ENCODE measurements around the gene PRDM16.
A peak's percentile ranks its signal among the peaks of the same experiment; 100 is the strongest.

PRDM16 gene

DNA sequence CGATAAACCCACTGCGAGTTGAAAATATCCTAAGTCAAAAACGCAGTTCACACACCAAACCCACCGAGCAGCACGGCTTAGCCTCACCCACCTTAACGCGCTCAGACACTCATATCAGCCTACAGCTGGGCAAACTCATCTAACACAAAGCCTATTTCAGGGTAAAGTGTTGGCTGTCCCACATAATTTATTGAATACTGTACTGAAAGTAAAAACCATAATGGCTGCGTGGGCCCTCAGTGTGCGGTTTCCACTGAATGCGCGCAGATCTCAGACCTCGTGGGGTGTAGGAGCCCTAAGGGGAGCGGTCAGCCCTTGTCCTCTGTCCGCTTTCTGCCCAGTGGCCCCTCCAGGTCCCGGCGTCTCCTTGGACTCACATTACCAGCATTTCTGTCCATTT lies 227.8 kb downstream of the PRDM16 start:
- Histone ChIP-seq H4K8ac (ENCODE audit: low read depth, low read length) (no peak overlapping the region), H2AK5ac (ENCODE audit: low read depth, low read length) (no peak overlapping the region), H2BK5ac (ENCODE audit: low read length) (no peak overlapping the region), H3K18ac (ENCODE audit: low read length) (no peak overlapping the region), H2BK15ac (ENCODE audit: low read length) (no peak overlapping the region), H3K23ac (ENCODE audit: low read depth, low read length, poor library complexity) (no peak overlapping the region), H3K79me1 (ENCODE audit: low read depth, low read length) (peaks cover 2% of the 10 kb centered on the region), H3K4me3 (ENCODE audit: low read length in 2 of 2) (no peak overlapping the region), H2BK120ac (ENCODE audit: low read depth, low read length) (no peak overlapping the region), H3K4me2 (ENCODE audit: insufficient read depth, low read length, poor library complexity, severe bottlenecking) (no peak overlapping the region), H3K9ac (ENCODE audit: low read depth, low read length, poor library complexity) (no peak overlapping the region), H3K9me3 (replicated peaks in 1 of 2; ENCODE audit: control insufficient read depth in 2 of 2, insufficient read depth in 1 of 2, low read depth in 1 of 2, low read length in 2 of 2) (peaks cover 0 to 2% of the 10 kb centered on the region in 2 donors), H3K14ac (ENCODE audit: low read length) (no peak overlapping the region), H3K27ac (replicated peaks; ENCODE audit: low read length) (no peak overlapping the region), H3K4ac (ENCODE audit: low read length) (no peak overlapping the region), H2AFZ (ENCODE audit: low read length) (no peak overlapping the region), H3K27me3 (ENCODE audit: control insufficient read depth in 3 of 3, insufficient read depth in 3 of 3, low read depth in 1 of 3, low read length in 3 of 3) (peaks cover 0 to 46% (median 0%) of the 10 kb centered on the region in 3 experiments), H4K91ac (ENCODE audit: low read depth, low read length, poor library complexity) (no peak overlapping the region), H3K36me3 (replicated peaks in 1 of 2; ENCODE audit: control insufficient read depth in 2 of 2, insufficient read depth in 2 of 2, low read length in 2 of 2) (no peaks in the 10 kb centered on the region), H3K4me1 (ENCODE audit: control insufficient read depth in 2 of 2, insufficient read depth in 1 of 2, low read depth in 1 of 2, low read length in 2 of 2) (no peaks in the 10 kb centered on the region), H2BK12ac (ENCODE audit: low read length) (no peak overlapping the region)
- no CpG with 5 or more reads among the region's 16 CpGs for WGBS, 2 donors (ENCODE audit: extremely low coverage in 2 of 2, insufficient read length in 2 of 2, insufficient replicate concordance in 1 of 2)
- no peak for DNase-seq (ENCODE audit: low spot score)

DNA sequence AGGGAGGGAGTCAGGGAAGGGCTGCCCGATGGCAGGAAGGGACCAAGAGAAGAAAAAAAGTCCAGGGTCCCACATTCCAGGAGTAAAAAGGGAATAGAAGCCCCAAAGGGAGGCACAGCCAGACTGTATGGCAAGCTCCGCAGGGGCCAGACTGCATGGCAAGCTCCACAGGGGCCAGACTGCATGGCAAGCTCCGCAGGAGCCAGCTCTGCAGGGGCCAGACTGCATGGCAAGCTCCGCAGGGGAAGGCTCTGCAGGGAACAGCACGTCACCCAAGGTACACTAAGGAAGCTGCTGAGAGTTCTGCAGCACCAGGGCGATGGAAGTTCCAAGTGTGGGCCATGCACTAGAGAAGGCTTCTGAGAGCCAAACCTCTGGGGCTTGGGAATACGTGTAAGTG lies 228.8 kb downstream of the PRDM16 start:
- H3K4me1 ChIP-seq (ENCODE audit: control insufficient read depth in 2 of 2, insufficient read depth in 1 of 2, low read depth in 1 of 2, low read length in 2 of 2): peaks cover 0 to 1% of the 10 kb centered on the region in 2 donors
- H3K27ac ChIP-seq (replicated peaks; ENCODE audit: low read length): no peak overlapping the region
- no peak overlapping the region for H4K8ac ChIP-seq (ENCODE audit: low read depth, low read length)
- no peak overlapping the region for H4K91ac ChIP-seq (ENCODE audit: low read depth, low read length, poor library complexity)
- H3K4me3 ChIP-seq (ENCODE audit: low read length in 2 of 2): no peak overlapping the region
- H3K23ac ChIP-seq (ENCODE audit: low read depth, low read length, poor library complexity): no peak overlapping the region
- H3K27me3 ChIP-seq (ENCODE audit: control insufficient read depth in 3 of 3, insufficient read depth in 3 of 3, low read depth in 1 of 3, low read length in 3 of 3): peaks cover 0 to 41% (median 1%) of the 10 kb centered on the region in 3 experiments
- H3K18ac ChIP-seq (ENCODE audit: low read length): no peak overlapping the region
- no peak overlapping the region for H3K14ac ChIP-seq (ENCODE audit: low read length)
- peaks cover 2% of the 10 kb centered on the region for H3K79me1 ChIP-seq (ENCODE audit: low read depth, low read length)
- no peak overlapping the region for H2BK12ac ChIP-seq (ENCODE audit: low read length)
- H2AK5ac ChIP-seq (ENCODE audit: low read depth, low read length): no peak overlapping the region
- H3K9me3 ChIP-seq (replicated peaks in 1 of 2; ENCODE audit: control insufficient read depth in 2 of 2, insufficient read depth in 1 of 2, low read depth in 1 of 2, low read length in 2 of 2): peaks cover 0 to 3% of the 10 kb centered on the region in 2 donors
- no CpG with 5 or more reads among the region's 7 CpGs for WGBS, 2 donors (ENCODE audit: extremely low coverage in 2 of 2, insufficient read length in 2 of 2, insufficient replicate concordance in 1 of 2)
- no peak overlapping the region for H2BK120ac ChIP-seq (ENCODE audit: low read depth, low read length)
- DNase-seq (ENCODE audit: low spot score): no peak
- no peaks in the 10 kb centered on the region for H3K36me3 ChIP-seq (replicated peaks in 1 of 2; ENCODE audit: control insufficient read depth in 2 of 2, insufficient read depth in 2 of 2, low read length in 2 of 2)
- no peak overlapping the region for H3K4me2 ChIP-seq (ENCODE audit: insufficient read depth, low read length, poor library complexity, severe bottlenecking)
- no peak overlapping the region for H3K4ac ChIP-seq (ENCODE audit: low read length)
- no peak overlapping the region for H3K9ac ChIP-seq (ENCODE audit: low read depth, low read length, poor library complexity)
- H2AFZ ChIP-seq (ENCODE audit: low read length): no peak overlapping the region
- no peak overlapping the region for H2BK15ac ChIP-seq (ENCODE audit: low read length)
- no peak overlapping the region for H2BK5ac ChIP-seq (ENCODE audit: low read length)

DNA sequence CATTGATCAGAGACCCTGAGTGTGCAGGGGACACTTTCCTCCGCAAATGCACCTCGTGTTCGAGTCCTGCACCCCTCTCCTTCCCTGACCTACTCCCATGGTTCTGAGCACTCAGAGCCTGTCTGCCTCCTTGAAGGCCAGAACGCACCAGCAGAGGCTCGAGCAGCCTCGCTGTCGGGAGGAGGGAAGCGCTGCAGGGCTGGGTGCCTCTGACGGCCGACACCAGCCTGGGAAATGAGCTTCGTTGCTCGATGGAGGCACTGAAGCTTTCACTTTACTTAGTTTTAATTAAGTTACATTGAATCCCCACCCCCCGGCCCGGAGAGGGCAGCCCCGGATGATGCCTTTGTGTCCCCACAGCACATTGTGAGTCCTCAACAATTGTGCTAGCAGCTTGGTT lies 229.2 kb downstream of the PRDM16 start:
- WGBS, 2 donors (ENCODE audit: extremely low coverage in 2 of 2, insufficient read length in 2 of 2, insufficient replicate concordance in 1 of 2): no CpG with 5 or more reads among the region's 15 CpGs

DNA sequence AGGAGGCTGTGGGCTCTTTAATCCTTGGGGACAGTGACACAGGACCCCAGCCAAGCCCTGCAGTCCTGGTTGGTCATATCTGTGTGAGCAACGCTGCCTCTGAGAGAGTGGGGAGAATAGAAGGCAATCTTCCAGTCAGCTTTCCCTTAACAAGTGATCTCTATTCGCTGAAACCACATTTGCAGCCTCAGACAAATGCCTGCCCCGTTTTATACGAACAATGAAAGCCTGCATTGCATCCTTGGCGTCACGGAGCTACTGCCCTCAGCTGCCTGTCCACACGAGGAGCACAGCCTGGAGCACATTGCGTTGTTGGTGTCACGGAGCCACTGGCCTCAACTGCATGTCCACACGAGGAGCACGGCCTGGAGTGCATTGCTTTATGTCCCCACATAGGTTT lies 235.2 kb downstream of the PRDM16 start:
- H2BK15ac ChIP-seq (ENCODE audit: low read length): no peak overlapping the region
- no peak overlapping the region for H3K4ac ChIP-seq (ENCODE audit: low read length)
- no peak overlapping the region for H3K27ac ChIP-seq (replicated peaks; ENCODE audit: low read length)
- H3K9ac ChIP-seq (ENCODE audit: low read depth, low read length, poor library complexity): no peak overlapping the region
- no peak overlapping the region for H3K4me2 ChIP-seq (ENCODE audit: insufficient read depth, low read length, poor library complexity, severe bottlenecking)
- H3K4me3 ChIP-seq (ENCODE audit: low read length in 2 of 2): no peak overlapping the region
- no peak overlapping the region for H3K14ac ChIP-seq (ENCODE audit: low read length)
- H3K4me1 ChIP-seq (ENCODE audit: control insufficient read depth in 2 of 2, insufficient read depth in 1 of 2, low read depth in 1 of 2, low read length in 2 of 2): peaks cover 0 to 1% of the 10 kb centered on the region in 2 donors
- no peak for DNase-seq (ENCODE audit: low spot score)
- H2BK5ac ChIP-seq (ENCODE audit: low read length): no peak overlapping the region
- H4K91ac ChIP-seq (ENCODE audit: low read depth, low read length, poor library complexity): no peak overlapping the region
- H2AFZ ChIP-seq (ENCODE audit: low read length): no peak overlapping the region
- no peaks in the 10 kb centered on the region for H3K79me1 ChIP-seq (ENCODE audit: low read depth, low read length)
- peaks cover 0 to 1% of the 10 kb centered on the region in 2 donors for H3K9me3 ChIP-seq (replicated peaks in 1 of 2; ENCODE audit: control insufficient read depth in 2 of 2, insufficient read depth in 1 of 2, low read depth in 1 of 2, low read length in 2 of 2)
- H3K36me3 ChIP-seq (replicated peaks in 1 of 2; ENCODE audit: control insufficient read depth in 2 of 2, insufficient read depth in 2 of 2, low read length in 2 of 2): no peaks in the 10 kb centered on the region
- H3K27me3 ChIP-seq (ENCODE audit: control insufficient read depth in 3 of 3, insufficient read depth in 3 of 3, low read depth in 1 of 3, low read length in 3 of 3): peaks cover 0 to 16% (median 1%) of the 10 kb centered on the region in 3 experiments
- no peak overlapping the region for H4K8ac ChIP-seq (ENCODE audit: low read depth, low read length)
- H2BK120ac ChIP-seq (ENCODE audit: low read depth, low read length): no peak overlapping the region
- WGBS, 2 donors (ENCODE audit: extremely low coverage in 2 of 2, insufficient read length in 2 of 2, insufficient replicate concordance in 1 of 2): no CpG with 5 or more reads among the region's 11 CpGs
- H3K23ac ChIP-seq (ENCODE audit: low read depth, low read length, poor library complexity): no peak overlapping the region
- H2BK12ac ChIP-seq (ENCODE audit: low read length): no peak overlapping the region
- H3K18ac ChIP-seq (ENCODE audit: low read length): peak overlapping the region; percentile 7
- H2AK5ac ChIP-seq (ENCODE audit: low read depth, low read length): no peak overlapping the region

More for the DNA sequence above, 229.2 kb downstream of the PRDM16 start:
- Histone ChIP-seq H2AK5ac (ENCODE audit: low read depth, low read length) (no peak overlapping the region), H3K9ac (ENCODE audit: low read depth, low read length, poor library complexity) (no peak overlapping the region), H2AFZ (ENCODE audit: low read length) (no peak overlapping the region), H3K4me2 (ENCODE audit: insufficient read depth, low read length, poor library complexity, severe bottlenecking) (no peak overlapping the region), H3K27ac (replicated peaks; ENCODE audit: low read length) (no peak overlapping the region), H3K9me3 (replicated peaks in 1 of 2; ENCODE audit: control insufficient read depth in 2 of 2, insufficient read depth in 1 of 2, low read depth in 1 of 2, low read length in 2 of 2) (peaks cover 0 to 3% of the 10 kb centered on the region in 2 donors), H3K18ac (ENCODE audit: low read length) (no peak overlapping the region), H3K23ac (ENCODE audit: low read depth, low read length, poor library complexity) (no peak overlapping the region), H3K4me1 (ENCODE audit: control insufficient read depth in 2 of 2, insufficient read depth in 1 of 2, low read depth in 1 of 2, low read length in 2 of 2) (peaks cover 0 to 1% of the 10 kb centered on the region in 2 donors), H3K4ac (ENCODE audit: low read length) (no peak overlapping the region), H3K4me3 (ENCODE audit: low read length in 2 of 2) (no peak overlapping the region), H2BK120ac (ENCODE audit: low read depth, low read length) (no peak overlapping the region), H3K14ac (ENCODE audit: low read length) (peak overlapping the region; percentile 94), H3K79me1 (ENCODE audit: low read depth, low read length) (peaks cover 2% of the 10 kb centered on the region), H2BK12ac (ENCODE audit: low read length) (no peak overlapping the region), H3K27me3 (ENCODE audit: control insufficient read depth in 3 of 3, insufficient read depth in 3 of 3, low read depth in 1 of 3, low read length in 3 of 3) (peaks cover 0 to 37% (median 1%) of the 10 kb centered on the region in 3 experiments), H3K36me3 (replicated peaks in 1 of 2; ENCODE audit: control insufficient read depth in 2 of 2, insufficient read depth in 2 of 2, low read length in 2 of 2) (no peaks in the 10 kb centered on the region), H2BK5ac (ENCODE audit: low read length) (no peak overlapping the region), H4K8ac (ENCODE audit: low read depth, low read length) (no peak overlapping the region), H4K91ac (ENCODE audit: low read depth, low read length, poor library complexity) (no peak overlapping the region), H2BK15ac (ENCODE audit: low read length) (no peak overlapping the region)
- DNase-seq (ENCODE audit: low spot score): no peak

Data from neuronal stem cell (in vitro differentiated cells).